ENCODE data around the gene IGSF21. TPM values are rescaled to one million over a fixed set of nuclear protein-coding genes. Genes with fewer than 3 reads are reported as not detected.

IGSF21 gene
- total RNA-seq, 1 donor from 2014 or later, result 4.4 TPM

GRCh38 chr1:18314399-18314798 is 206.8 kb downstream of the IGSF21 start:
- Mint-ChIP-seq H3K4me3 (ENCODE audit: unreplicated experiment) (no peak overlapping the region), H3K9me3 (ENCODE audit: unreplicated experiment) (no peaks in the 10 kb centered on the region), H3K4me1 (ENCODE audit: unreplicated experiment) (no peaks in the 10 kb centered on the region), H3K36me3 (ENCODE audit: low read depth, unreplicated experiment) (no peaks in the 10 kb centered on the region), H3K27ac (ENCODE audit: unreplicated experiment) (no peak overlapping the region), H3K27me3 (ENCODE audit: unreplicated experiment) (peaks cover 1% of the 10 kb centered on the region)
- TF ChIP-seq, protein P1, sequence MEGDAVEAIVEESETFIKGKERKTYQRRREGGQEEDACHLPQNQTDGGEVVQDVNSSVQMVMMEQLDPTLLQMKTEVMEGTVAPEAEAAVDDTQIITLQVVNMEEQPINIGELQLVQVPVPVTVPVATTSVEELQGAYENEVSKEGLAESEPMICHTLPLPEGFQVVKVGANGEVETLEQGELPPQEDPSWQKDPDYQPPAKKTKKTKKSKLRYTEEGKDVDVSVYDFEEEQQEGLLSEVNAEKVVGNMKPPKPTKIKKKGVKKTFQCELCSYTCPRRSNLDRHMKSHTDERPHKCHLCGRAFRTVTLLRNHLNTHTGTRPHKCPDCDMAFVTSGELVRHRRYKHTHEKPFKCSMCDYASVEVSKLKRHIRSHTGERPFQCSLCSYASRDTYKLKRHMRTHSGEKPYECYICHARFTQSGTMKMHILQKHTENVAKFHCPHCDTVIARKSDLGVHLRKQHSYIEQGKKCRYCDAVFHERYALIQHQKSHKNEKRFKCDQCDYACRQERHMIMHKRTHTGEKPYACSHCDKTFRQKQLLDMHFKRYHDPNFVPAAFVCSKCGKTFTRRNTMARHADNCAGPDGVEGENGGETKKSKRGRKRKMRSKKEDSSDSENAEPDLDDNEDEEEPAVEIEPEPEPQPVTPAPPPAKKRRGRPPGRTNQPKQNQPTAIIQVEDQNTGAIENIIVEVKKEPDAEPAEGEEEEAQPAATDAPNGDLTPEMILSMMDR (IDR thresholded peaks at IDR 0.05; ENCODE audit: unreplicated experiment), result no peak
- DNase-seq (ENCODE audit: low spot score), result no peak

DNA sequence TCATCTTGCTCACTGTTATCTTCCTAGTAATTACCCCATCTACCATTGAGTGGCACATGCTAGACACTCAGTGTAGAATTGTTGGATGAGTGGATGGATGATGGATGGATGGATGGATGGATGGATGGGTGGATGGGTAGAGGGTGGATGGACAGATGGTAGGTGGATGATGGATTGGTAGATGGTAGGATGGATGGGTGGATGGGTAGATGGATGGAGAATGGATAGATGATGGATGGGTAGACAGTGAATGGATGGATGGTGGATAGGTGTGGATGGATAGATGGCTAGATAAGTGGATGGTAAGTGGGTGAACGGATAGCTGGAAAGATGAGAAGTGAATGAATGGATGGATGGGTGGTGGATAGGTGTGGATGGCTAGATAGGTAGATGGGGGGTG is 207.9 kb downstream of the IGSF21 start:
- H3K27ac Mint-ChIP-seq (ENCODE audit: unreplicated experiment), result no peak overlapping the region
- H3K4me3 Mint-ChIP-seq (ENCODE audit: unreplicated experiment), result no peak overlapping the region
- no peaks in the 10 kb centered on the region for H3K9me3 Mint-ChIP-seq (ENCODE audit: unreplicated experiment)
- H3K27me3 Mint-ChIP-seq (ENCODE audit: unreplicated experiment), result peaks cover 1% of the 10 kb centered on the region
- TF ChIP-seq, protein P1 (IDR thresholded peaks at IDR 0.05; ENCODE audit: unreplicated experiment), result no peak
- no peaks in the 10 kb centered on the region for H3K36me3 Mint-ChIP-seq (ENCODE audit: low read depth, unreplicated experiment)
- no peaks in the 10 kb centered on the region for H3K4me1 Mint-ChIP-seq (ENCODE audit: unreplicated experiment)
- no peak for DNase-seq (ENCODE audit: low spot score)

- peaks cover 7% of the 10 kb centered on the region for H3K27me3 Mint-ChIP-seq (ENCODE audit: unreplicated experiment)
- DNase-seq (ENCODE audit: low spot score), result no peak
- H3K27ac Mint-ChIP-seq (ENCODE audit: unreplicated experiment), result no peak overlapping the region
- TF ChIP-seq, protein P1 (IDR thresholded peaks at IDR 0.05; ENCODE audit: unreplicated experiment), result no peak
- H3K9me3 Mint-ChIP-seq (ENCODE audit: unreplicated experiment), result no peaks in the 10 kb centered on the region
- no peaks in the 10 kb centered on the region for H3K4me1 Mint-ChIP-seq (ENCODE audit: unreplicated experiment)
- H3K4me3 Mint-ChIP-seq (ENCODE audit: unreplicated experiment), result no peak overlapping the region
- no peaks in the 10 kb centered on the region for H3K36me3 Mint-ChIP-seq (ENCODE audit: low read depth, unreplicated experiment)
These were observed 209.2 kb downstream of the IGSF21 start for GRCh38 chr1:18316764-18317163.

DNA sequence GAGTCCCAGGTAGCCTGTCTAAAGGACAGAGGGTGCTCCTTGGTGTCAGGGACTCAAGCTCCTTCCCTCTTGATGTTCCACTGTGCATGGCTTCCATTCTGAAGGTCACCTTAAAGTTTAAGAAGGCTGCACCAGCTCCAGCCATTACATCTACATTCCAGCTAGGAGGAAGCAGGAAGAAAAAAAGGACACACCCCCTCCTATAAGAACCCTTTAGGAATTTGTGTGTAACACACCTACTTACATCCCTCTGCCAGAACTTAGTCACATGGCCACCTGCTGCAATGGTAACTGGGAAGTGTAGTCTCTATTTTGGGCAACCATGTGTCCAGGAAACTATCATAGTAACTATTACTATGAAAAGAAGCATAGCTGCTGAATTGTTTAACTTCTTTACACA is 211.5 kb downstream of the IGSF21 start:
- no peaks in the 10 kb centered on the region for H3K36me3 Mint-ChIP-seq (ENCODE audit: low read depth, unreplicated experiment)
- peaks cover 11% of the 10 kb centered on the region for H3K27me3 Mint-ChIP-seq (ENCODE audit: unreplicated experiment)
- no peaks in the 10 kb centered on the region for H3K9me3 Mint-ChIP-seq (ENCODE audit: unreplicated experiment)
- no peak for DNase-seq (ENCODE audit: low spot score)
- H3K4me3 Mint-ChIP-seq (ENCODE audit: unreplicated experiment), result no peak overlapping the region
- H3K4me1 Mint-ChIP-seq (ENCODE audit: unreplicated experiment), result no peaks in the 10 kb centered on the region
- TF ChIP-seq, protein P1 (IDR thresholded peaks at IDR 0.05; ENCODE audit: unreplicated experiment), result no peak
- no peak overlapping the region for H3K27ac Mint-ChIP-seq (ENCODE audit: unreplicated experiment)

DNA sequence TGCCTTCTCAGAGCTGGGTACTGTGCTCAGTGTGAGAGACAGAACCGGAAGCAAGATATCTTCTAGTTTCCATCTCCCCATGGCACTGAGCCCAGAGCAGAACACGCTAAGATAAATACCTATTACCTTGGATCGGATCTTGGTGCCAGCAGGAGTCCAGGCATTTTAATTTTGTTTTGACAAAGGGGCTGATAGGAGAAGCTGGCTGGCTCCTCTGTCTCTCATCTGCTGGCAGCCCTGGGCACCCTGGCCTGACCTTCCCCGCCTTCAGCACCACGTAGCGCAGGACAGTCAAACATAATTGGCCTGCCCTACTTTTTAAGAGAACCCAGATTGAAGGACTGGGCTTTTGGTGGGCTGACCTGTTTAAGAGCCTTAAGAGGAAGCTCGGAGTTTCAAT is 212.5 kb downstream of the IGSF21 start:
- Mint-ChIP-seq H3K27ac (ENCODE audit: unreplicated experiment) (no peak overlapping the region), H3K4me1 (ENCODE audit: unreplicated experiment) (no peaks in the 10 kb centered on the region), H3K27me3 (ENCODE audit: unreplicated experiment) (peaks cover 11% of the 10 kb centered on the region), H3K9me3 (ENCODE audit: unreplicated experiment) (no peaks in the 10 kb centered on the region), H3K36me3 (ENCODE audit: low read depth, unreplicated experiment) (no peaks in the 10 kb centered on the region), H3K4me3 (ENCODE audit: unreplicated experiment) (no peak overlapping the region)
- TF ChIP-seq, protein P1 (IDR thresholded peaks at IDR 0.05; ENCODE audit: unreplicated experiment), result no peak
- DNase-seq (ENCODE audit: low spot score), result no peak
